Erythroblast (primary cell): ENCODE measurements around the gene SETD1B.

Source experiments
- GATA1 ChIP-seq: IDR thresholded peaks from 2 replicates; pipeline ENCODE4 v1.6.1; 2011; ENCODE audit warnings: low read depth, mild to moderate bottlenecking, control low read depth, low read length, moderate library complexity
- POLR2A ChIP-seq: IDR thresholded peaks from 2 replicates; pipeline ENCODE4 v1.6.1; 2011; ENCODE audit warnings: mild to moderate bottlenecking, low read length

GRCh38 chr12:121826318-121827150 lies 22.7 kb downstream of the SETD1B start:
- no peak for TF ChIP-seq POLR2A
- TF ChIP-seq GATA1 = no peak
